Gastroesophageal sphincter (tissue), 4 donors: ENCODE measurements around the gene ERMAP. TPM values are rescaled to one million over a fixed set of nuclear protein-coding genes. Genes with fewer than 3 reads are reported as not detected.
A peak's percentile ranks its signal among the peaks of the same experiment; 100 is the strongest.

Experiments used
- ATAC-seq: fragments of 150-250 bp; one replicate; pipeline ENCODE4 v1.9.1; 2016; ENCODE audit warnings: mild to moderate bottlenecking, moderate library complexity
- H3K27ac ChIP-seq, 4 donors: fragments of 200-600 bp; sonication (generic) in 3 of 4; 1 replicate in 3 of 4; 2 replicates in 1 of 4; pipeline ENCODE4 v1.5.1; 2016 to 2019
- H3K27me3 ChIP-seq: fragments of 200-600 bp; sonication (generic); one replicate; pipeline ENCODE4 v1.5.1; 2019
- H3K36me3 ChIP-seq, 2 donors: fragments of 200-600 bp; sonication (generic); one replicate each; pipeline ENCODE4 v1.5.1; 2019; ENCODE audit warnings: control low read depth in 1 of 2
- H3K4me1 ChIP-seq, 3 donors: fragments of 200-600 bp; sonication (generic); 1 replicate in 2 of 3; 2 replicates in 1 of 3; pipeline ENCODE4 v1.5.1; 2016 to 2019; ENCODE audit warnings: control low read depth in 2 of 3
- H3K4me3 ChIP-seq, 2 donors: fragments of 200-600 bp; sonication (generic); one replicate each; pipeline ENCODE4 v1.5.1; 2019; ENCODE audit warnings: mild to moderate bottlenecking in 1 of 2, moderate library complexity in 1 of 2
- H3K9me3 ChIP-seq, 3 donors: fragments of 200-600 bp; sonication (generic); one replicate each; pipeline ENCODE4 v1.5.1; 2017 to 2019; ENCODE audit warnings: control low read depth in 2 of 3
- EP300 ChIP-seq: sonication (generic); formaldehyde crosslinking; IDR thresholded peaks from one replicate; pipeline ENCODE4 v1.6.1; 2017; ENCODE audit warnings: antibody characterized with exemption, mild to moderate bottlenecking
- POLR2A ChIP-seq, 2 donors: fragments of 450-650 bp; IDR thresholded peaks; one replicate each; pipeline ENCODE4 v1.6.1; 2017; ENCODE audit warnings: antibody characterized with exemption in 2 of 2, mild to moderate bottlenecking in 2 of 2, moderate library complexity in 1 of 2
- POLR2AphosphoS5 ChIP-seq: sonication (generic); formaldehyde crosslinking; IDR thresholded peaks from one replicate; pipeline ENCODE4 v1.6.1; 2017; ENCODE audit warnings: antibody characterized with exemption
- WGBS, 2 donors: methylation state at CpG; one replicate each; pipeline ENCODE4 v1.1.5; 2018; ENCODE audit warnings: low coverage in 1 of 2; 5-methylcytosine and 5-hydroxymethylcytosine counted together
- total RNA-seq, 4 donors: library from RNA; depleted of rRNA; stranded (reverse); fragments of >200 nt; gene quantifications; one replicate each; pipeline ENCODE4 v1.1.0, GENCODE V29; 2016
- TF ChIP-seq, protein P1 (sequence below), 4 experiments: fragments of 200-600 bp in 2 of 4; fragments of 450-650 bp in 2 of 4; sonication (generic) in 1 of 4; IDR thresholded peaks; one replicate each; pipeline ENCODE4 v1.5.1; 2017 to 2019; ENCODE audit warnings: antibody characterized with exemption in 4 of 4, mild to moderate bottlenecking in 2 of 4, moderate library complexity in 2 of 4

Gene ERMAP, protein sequence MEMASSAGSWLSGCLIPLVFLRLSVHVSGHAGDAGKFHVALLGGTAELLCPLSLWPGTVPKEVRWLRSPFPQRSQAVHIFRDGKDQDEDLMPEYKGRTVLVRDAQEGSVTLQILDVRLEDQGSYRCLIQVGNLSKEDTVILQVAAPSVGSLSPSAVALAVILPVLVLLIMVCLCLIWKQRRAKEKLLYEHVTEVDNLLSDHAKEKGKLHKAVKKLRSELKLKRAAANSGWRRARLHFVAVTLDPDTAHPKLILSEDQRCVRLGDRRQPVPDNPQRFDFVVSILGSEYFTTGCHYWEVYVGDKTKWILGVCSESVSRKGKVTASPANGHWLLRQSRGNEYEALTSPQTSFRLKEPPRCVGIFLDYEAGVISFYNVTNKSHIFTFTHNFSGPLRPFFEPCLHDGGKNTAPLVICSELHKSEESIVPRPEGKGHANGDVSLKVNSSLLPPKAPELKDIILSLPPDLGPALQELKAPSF
- total RNA-seq = 10 to 100 TPM in 2 of 4 donors, 1 to 10 TPM in 2; 9.4 to 14.6 (median 10.5) TPM

GRCh38 chr1:42816585-42817439 lies at the start of gene ERMAP, which contains the start of gene SVBP:
Gene ERMAP (plus strand): TSS chr1:42817122. CDS start chr1:42830449, 13,327 bp downstream.
Gene SVBP (minus strand): TSS chr1:42817397. CDS start chr1:42816544, 853 bp downstream.
- ATAC-seq = peak; percentile 97
- H3K4me3 ChIP-seq = peak within 1 kb of the TSS; percentile 80 to 82

GRCh38 chr1:42767510-42768000 lies 49.4 kb upstream of the ERMAP start:
- WGBS, 2 donors = 2 to 3% methylated on average over 10 of the region's 23 CpGs
- peaks cover 0 to 67% (median 11%) of the 10 kb centered on the region in 3 donors for H3K4me1 ChIP-seq

More at GRCh38 chr1:42816585-42817439, at the start of gene ERMAP, which contains the start of gene SVBP:
- peak within 1 kb of the TSS; percentile 95 to 98 (median 96) for H3K27ac ChIP-seq
- WGBS, 2 donors = 0 to 7% methylated on average over 2 to 4 of the region's 66 CpGs
- no peaks in the 10 kb centered on the region for H3K36me3 ChIP-seq
- H3K4me1 ChIP-seq = peaks cover 0 to 26% (median 9%) of the 10 kb centered on the region in 3 donors
- no peaks in the 10 kb centered on the region for H3K27me3 ChIP-seq
- peak in 1 of 2 donors; percentile 47 for TF ChIP-seq POLR2A (IDR thresholded peaks at IDR 0.05)
- no peak for TF ChIP-seq EP300
- peak; percentile 29 for TF ChIP-seq POLR2AphosphoS5
- H3K9me3 ChIP-seq = no peaks in the 10 kb centered on the region

GRCh38 chr1:42768172-42768571 lies 48.8 kb upstream of the ERMAP start:
- ATAC-seq = no peak
- no peak for TF ChIP-seq POLR2A (IDR thresholded peaks at IDR 0.05)
- TF ChIP-seq POLR2AphosphoS5 = no peak
- TF ChIP-seq, protein P1, sequence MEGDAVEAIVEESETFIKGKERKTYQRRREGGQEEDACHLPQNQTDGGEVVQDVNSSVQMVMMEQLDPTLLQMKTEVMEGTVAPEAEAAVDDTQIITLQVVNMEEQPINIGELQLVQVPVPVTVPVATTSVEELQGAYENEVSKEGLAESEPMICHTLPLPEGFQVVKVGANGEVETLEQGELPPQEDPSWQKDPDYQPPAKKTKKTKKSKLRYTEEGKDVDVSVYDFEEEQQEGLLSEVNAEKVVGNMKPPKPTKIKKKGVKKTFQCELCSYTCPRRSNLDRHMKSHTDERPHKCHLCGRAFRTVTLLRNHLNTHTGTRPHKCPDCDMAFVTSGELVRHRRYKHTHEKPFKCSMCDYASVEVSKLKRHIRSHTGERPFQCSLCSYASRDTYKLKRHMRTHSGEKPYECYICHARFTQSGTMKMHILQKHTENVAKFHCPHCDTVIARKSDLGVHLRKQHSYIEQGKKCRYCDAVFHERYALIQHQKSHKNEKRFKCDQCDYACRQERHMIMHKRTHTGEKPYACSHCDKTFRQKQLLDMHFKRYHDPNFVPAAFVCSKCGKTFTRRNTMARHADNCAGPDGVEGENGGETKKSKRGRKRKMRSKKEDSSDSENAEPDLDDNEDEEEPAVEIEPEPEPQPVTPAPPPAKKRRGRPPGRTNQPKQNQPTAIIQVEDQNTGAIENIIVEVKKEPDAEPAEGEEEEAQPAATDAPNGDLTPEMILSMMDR (IDR thresholded peaks at IDR 0.05) = no peak
- TF ChIP-seq EP300 = no peak
- WGBS, 2 donors = 66 to 86% methylated on average over 2 of the region's 2 CpGs
- peaks cover 0 to 65% (median 11%) of the 10 kb centered on the region in 3 donors for H3K4me1 ChIP-seq
- H3K27ac ChIP-seq = peak overlapping the region in 1 of 4 donors; percentile 97
- no peaks in the 10 kb centered on the region for H3K27me3 ChIP-seq
- peak overlapping the region; percentile 87 to 96 for H3K4me3 ChIP-seq
- no peaks in the 10 kb centered on the region for H3K9me3 ChIP-seq
- peaks cover 0 to 5% of the 10 kb centered on the region in 2 donors for H3K36me3 ChIP-seq

More at GRCh38 chr1:42767510-42768000, 49.4 kb upstream of the ERMAP start:
- TF ChIP-seq POLR2AphosphoS5 = no peak
- TF ChIP-seq EP300 = no peak
- TF ChIP-seq, protein P1 (IDR thresholded peaks at IDR 0.05) = no peak
- no peak for TF ChIP-seq POLR2A (IDR thresholded peaks at IDR 0.05)
- no peaks in the 10 kb centered on the region for H3K27me3 ChIP-seq
- peak overlapping the region; percentile 87 to 96 for H3K4me3 ChIP-seq
- H3K27ac ChIP-seq = peak overlapping the region; percentile 84 to 98 (median 96)
- no peaks in the 10 kb centered on the region for H3K9me3 ChIP-seq
- ATAC-seq = peak; percentile 1
- H3K36me3 ChIP-seq = peaks cover 0 to 4% of the 10 kb centered on the region in 2 donors

DNA sequence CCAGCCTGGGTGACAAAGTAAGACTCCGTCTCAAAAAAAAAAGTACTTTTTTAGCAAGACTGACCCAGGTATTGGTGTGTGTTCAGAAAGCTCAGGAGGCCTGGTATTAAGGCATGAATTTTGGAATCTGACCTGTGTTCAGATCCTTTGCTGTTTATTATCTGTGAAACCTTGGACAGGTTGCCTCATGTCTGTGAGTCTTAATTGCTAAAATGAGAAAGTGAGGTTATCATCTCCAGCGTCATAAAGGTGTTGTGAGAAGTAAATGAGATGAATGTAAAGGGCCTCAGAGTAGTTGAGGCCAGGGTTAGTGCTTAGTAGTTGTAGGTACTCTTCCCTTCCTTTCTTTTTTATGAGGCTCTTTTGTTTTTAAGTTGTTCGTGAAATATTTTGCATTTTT lies 47.1 kb upstream of the ERMAP start:
- H3K9me3 ChIP-seq = no peaks in the 10 kb centered on the region
- WGBS, 2 donors = 85 to 94% methylated on average over 3 of the region's 3 CpGs
- TF ChIP-seq POLR2A (IDR thresholded peaks at IDR 0.05) (no peak), EP300 (no peak), POLR2AphosphoS5 (no peak)
- TF ChIP-seq, protein P1 (IDR thresholded peaks at IDR 0.05) = no peak
- H3K4me1 ChIP-seq = peaks cover 0 to 53% (median 7%) of the 10 kb centered on the region in 3 donors
- H3K27ac ChIP-seq = no peak overlapping the region
- ATAC-seq = no peak
- H3K27me3 ChIP-seq = no peaks in the 10 kb centered on the region
- peaks cover 0 to 22% of the 10 kb centered on the region in 2 donors for H3K36me3 ChIP-seq
- no peak overlapping the region for H3K4me3 ChIP-seq

- peaks cover 0 to 34% (median 0%) of the 10 kb centered on the region in 3 donors for H3K4me1 ChIP-seq
- no peaks in the 10 kb centered on the region for H3K27me3 ChIP-seq
- no peak overlapping the region for H3K27ac ChIP-seq
- no peak for ATAC-seq
- H3K4me3 ChIP-seq = no peak overlapping the region
- 42 to 50% methylated on average over 2 of the region's 2 CpGs for WGBS, 2 donors
- peaks cover 2 to 58% of the 10 kb centered on the region in 2 donors for H3K36me3 ChIP-seq
- no peaks in the 10 kb centered on the region for H3K9me3 ChIP-seq
- TF ChIP-seq POLR2A (IDR thresholded peaks at IDR 0.05) (no peak), EP300 (no peak), POLR2AphosphoS5 (no peak)
- TF ChIP-seq, protein P1 (IDR thresholded peaks at IDR 0.05) = no peak
Observed at GRCh38 chr1:42773420-42773819, 43.5 kb upstream of the ERMAP start.
